ENCODE measurements around the gene CACNA2D2. TPM values are rescaled to one million over a fixed set of nuclear protein-coding genes. Genes with fewer than 3 reads are reported as not detected.

Gene CACNA2D2
- total and polyA plus RNA-seq, 7 donors = 0.14 to 1.6 (median 0.83) TPM

GRCh38 chr3:50405249-50405648, 98.2 kb downstream of the CACNA2D2 start:
- TF ChIP-seq CTCF (IDR thresholded peaks at IDR 0.05) = no peak
- H3K36me3 ChIP-seq (ENCODE audit: insufficient read depth in 1 of 2, low read depth in 1 of 2) = no peaks in the 10 kb centered on the region
- H3K4me3 ChIP-seq = no peak overlapping the region
- no peaks in the 10 kb centered on the region for H3K27me3 ChIP-seq (ENCODE audit: insufficient read depth in 3 of 3, low read length in 2 of 3)
- H3K27ac ChIP-seq = no peak overlapping the region
- ATAC-seq (peak in 1 of 4 donors; percentile 30), DNase-seq (no peak)
- WGBS, 3 donors = 22 to 35% (median 34%) methylated on average over 8 of the region's 8 CpGs
- no peaks in the 10 kb centered on the region for H3K9me3 ChIP-seq
- intact Hi-C loops (cut with DNase I) = no loop called here
- H3K4me1 ChIP-seq = no peaks in the 10 kb centered on the region

GRCh38 chr3:50401978-50402595, 101.3 kb downstream of the CACNA2D2 start:
- no peak overlapping the region for H3K27ac ChIP-seq
- H3K9me3 ChIP-seq = no peaks in the 10 kb centered on the region
- intact Hi-C loops (cut with DNase I) = no loop called here
- DNase-seq (no peak), ATAC-seq (no peak)
- no peak overlapping the region for H3K4me3 ChIP-seq
- H3K36me3 ChIP-seq (ENCODE audit: insufficient read depth in 1 of 2, low read depth in 1 of 2) = no peaks in the 10 kb centered on the region
- no peaks in the 10 kb centered on the region for H3K27me3 ChIP-seq (ENCODE audit: insufficient read depth in 3 of 3, low read length in 2 of 3)
- TF ChIP-seq CTCF (IDR thresholded peaks at IDR 0.05) = no peak
- no peaks in the 10 kb centered on the region for H3K4me1 ChIP-seq
- WGBS, 3 donors = 29 to 57% (median 37%) methylated on average over 5 of the region's 5 CpGs

GRCh38 chr3:50396502-50396901, 106.9 kb downstream of the CACNA2D2 start:
- Histone ChIP-seq H3K27ac (no peak overlapping the region), H3K4me1 (peaks cover 2% of the 10 kb centered on the region), H3K27me3 (ENCODE audit: insufficient read depth in 3 of 3, low read length in 2 of 3) (no peaks in the 10 kb centered on the region), H3K36me3 (ENCODE audit: insufficient read depth in 1 of 2, low read depth in 1 of 2) (no peaks in the 10 kb centered on the region), H3K4me3 (no peak overlapping the region), H3K9me3 (no peaks in the 10 kb centered on the region)
- 91 to 97% (median 95%) methylated on average over 10 of the region's 10 CpGs for WGBS, 3 donors
- TF ChIP-seq CTCF (IDR thresholded peaks at IDR 0.05) = no peak
- DNase-seq (no peak), ATAC-seq (no peak)
- intact Hi-C loops (cut with DNase I) = no loop called here

- WGBS, 3 donors = 85 to 87% (median 87%) methylated on average over 10 of the region's 10 CpGs
- no peaks in the 10 kb centered on the region for H3K9me3 ChIP-seq
- no peak overlapping the region for H3K4me3 ChIP-seq
- H3K27me3 ChIP-seq (ENCODE audit: insufficient read depth in 3 of 3, low read length in 2 of 3) = no peaks in the 10 kb centered on the region
- no peaks in the 10 kb centered on the region for H3K36me3 ChIP-seq (ENCODE audit: insufficient read depth in 1 of 2, low read depth in 1 of 2)
- intact Hi-C loops (cut with DNase I) = no loop called here
- H3K4me1 ChIP-seq = peaks cover 14% of the 10 kb centered on the region
- no peak for TF ChIP-seq CTCF (IDR thresholded peaks at IDR 0.05)
- H3K27ac ChIP-seq = no peak overlapping the region
- DNase-seq (no peak), ATAC-seq (no peak)
Measured at GRCh38 chr3:50395070-50395860, 108.2 kb downstream of the CACNA2D2 start.

Data from psoas muscle (tissue), 8 donors.